NAMALWA (cell line): Measurements from ENCODE around the gene ACACA.

Experiments used
- DNase-seq: peaks from one replicate; pipeline ENCODE4 v3.0.0-alpha.2; 2015; ENCODE audit warnings: low spot score

Gene ACACA

DNA sequence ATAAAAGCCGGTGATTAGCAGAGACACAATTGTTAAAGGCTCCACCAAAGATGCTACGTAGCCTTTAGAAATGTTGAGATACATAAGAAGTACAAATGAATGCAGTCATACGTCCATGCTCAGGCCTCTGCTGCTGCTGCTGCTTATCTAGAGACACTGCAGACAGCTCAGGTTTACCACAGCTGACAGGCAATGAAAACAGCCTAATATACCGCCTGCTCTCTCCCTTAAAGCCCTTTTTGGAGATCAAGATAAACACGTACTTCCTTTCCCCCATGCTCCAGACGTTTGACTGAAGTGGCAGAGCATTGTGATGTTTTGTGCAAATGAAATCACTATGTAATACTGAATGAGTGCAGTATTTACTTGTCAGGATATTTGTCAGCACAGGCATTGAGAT, 272.6 kb downstream of the ACACA start:
- DNase-seq: no peak

- no peak for DNase-seq
Measured at GRCh38 chr17:37133136-37133535, 273.5 kb downstream of the ACACA start.

GRCh38 chr17:37131669-37132611, 274.7 kb downstream of the ACACA start:
- DNase-seq: no peak

- no peak for DNase-seq
Measured at GRCh38 chr17:37130984-37131446, 275.6 kb downstream of the ACACA start.

- no peak for DNase-seq
Measured at GRCh38 chr17:37124821-37125173, 281.8 kb downstream of the ACACA start.

DNA sequence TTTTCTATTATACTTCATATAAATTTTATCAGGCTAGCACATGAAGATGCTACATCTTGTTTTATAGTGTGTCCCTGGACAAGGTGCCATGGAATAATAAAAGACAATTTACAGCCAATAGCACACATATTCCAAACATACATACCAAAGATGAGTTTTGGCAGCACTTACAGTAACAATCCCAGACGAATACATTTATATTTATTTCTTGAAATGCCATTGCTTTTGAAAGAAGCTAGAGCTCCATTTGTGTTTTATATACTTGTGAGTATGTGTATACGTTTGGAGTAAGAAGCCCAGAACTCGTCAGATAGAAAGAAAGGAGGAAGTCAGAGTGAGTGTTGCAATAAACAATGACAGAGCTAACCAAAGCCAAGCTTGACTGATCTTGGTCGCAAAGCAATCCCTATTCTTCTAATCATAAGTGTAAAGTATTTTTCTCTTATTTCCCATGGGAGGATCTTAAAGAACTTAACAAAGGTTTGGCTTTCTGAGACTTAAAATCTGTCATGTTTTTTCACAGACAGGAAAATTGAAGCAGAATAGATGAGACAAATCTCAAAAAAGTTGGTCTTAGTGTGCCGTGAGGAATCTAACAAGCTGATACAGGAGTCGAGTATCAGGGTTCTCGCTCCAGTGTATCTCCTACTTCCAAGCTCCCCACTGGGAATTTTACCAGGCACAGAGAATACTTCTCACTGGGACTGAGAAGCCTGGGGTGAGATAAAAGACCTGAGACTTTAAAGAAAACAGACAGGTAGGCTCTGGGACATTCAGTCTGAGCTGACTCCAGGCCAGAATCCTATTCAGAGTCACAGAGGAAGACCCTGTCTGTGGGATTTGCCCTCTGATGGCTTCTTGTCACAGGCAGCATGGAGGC, 282.5 kb downstream of the ACACA start:
- no peak for DNase-seq

DNA sequence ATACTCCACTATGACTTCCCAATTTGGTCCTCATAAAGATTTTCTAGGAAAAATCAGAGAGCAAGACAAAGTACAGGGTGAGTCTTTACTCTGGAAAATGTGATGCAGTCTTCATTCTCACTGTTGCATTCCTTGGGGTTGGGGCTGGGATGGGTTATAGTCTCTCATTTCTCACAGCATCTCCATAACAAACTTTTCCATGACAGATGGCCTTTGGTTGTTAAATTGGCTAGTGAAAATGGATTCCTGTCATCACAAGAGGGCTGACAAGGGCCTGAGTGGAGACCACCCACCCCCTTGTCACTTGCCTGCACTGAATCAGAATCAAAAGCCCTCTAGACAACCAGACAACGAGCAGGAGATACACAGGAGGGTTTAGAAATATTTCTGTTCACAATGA, 283.2 kb downstream of the ACACA start:
- no peak for DNase-seq

GRCh38 chr17:37121616-37122015, 285.0 kb downstream of the ACACA start:
- no peak for DNase-seq

GRCh38 chr17:37118366-37119137, 288.1 kb downstream of the ACACA start:
- no peak for DNase-seq

GRCh38 chr17:37117373-37118142, 289.1 kb downstream of the ACACA start:
- no peak for DNase-seq

GRCh38 chr17:37116671-37117185, 289.9 kb downstream of the ACACA start:
- DNase-seq: no peak

DNA sequence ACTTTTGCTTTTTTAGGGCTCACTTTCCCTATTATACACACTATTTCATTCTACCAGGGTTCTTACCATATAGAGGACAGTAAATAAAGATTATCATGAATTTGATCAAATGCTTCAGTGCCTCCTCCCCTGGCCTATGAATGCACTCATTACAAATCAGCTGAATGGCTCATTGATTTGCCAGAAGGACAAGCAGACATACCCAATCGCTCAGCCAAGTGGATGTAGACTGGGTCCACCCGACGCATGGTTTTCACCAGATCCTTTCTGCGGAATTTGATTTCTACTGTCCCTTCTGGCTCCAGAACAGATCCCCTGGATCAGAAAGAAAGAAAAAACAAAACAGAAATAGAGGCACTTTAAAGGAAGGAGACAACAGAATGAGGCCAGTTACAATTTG, 295.3 kb downstream of the ACACA start:
- no peak for DNase-seq

- no peak for DNase-seq
Measured at GRCh38 chr17:37110746-37111145, 295.9 kb downstream of the ACACA start.

GRCh38 chr17:37109731-37110710, 296.6 kb downstream of the ACACA start:
- DNase-seq: no peak

GRCh38 chr17:37109106-37109505, 297.5 kb downstream of the ACACA start:
- DNase-seq: no peak

DNA sequence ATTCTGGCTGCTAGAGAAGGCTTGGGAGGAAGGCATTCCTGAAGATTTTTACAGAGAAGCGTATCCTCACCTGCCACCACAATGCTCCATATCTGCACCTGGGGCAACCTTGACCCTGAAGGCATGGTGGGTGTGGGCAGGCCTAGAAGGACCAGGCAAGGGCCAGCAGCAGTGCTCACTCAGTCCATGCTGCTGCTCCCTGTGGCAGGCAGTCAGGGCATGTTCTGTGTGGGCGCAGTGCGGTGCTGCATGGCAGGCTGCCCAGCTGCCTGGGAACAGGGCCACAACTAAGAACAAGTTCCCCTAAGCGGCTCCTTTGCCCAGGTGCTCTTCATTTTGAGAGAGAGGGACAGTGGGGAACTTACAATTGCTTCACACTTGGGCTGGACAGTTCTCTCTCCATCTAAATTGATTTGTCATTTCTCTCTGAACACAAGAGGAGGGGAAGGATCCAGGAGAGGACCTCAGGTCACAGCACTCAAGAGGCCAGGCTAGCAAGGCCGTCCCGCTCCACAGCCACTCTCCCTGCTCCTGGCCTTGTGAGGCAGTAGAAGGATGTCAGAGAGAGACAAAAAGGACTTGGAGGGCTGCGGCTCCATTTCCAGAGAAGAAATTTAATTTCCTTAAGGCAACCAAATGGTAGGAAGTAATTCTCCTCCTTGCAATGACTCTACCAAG, 299.1 kb downstream of the ACACA start:
- DNase-seq: no peak

DNA sequence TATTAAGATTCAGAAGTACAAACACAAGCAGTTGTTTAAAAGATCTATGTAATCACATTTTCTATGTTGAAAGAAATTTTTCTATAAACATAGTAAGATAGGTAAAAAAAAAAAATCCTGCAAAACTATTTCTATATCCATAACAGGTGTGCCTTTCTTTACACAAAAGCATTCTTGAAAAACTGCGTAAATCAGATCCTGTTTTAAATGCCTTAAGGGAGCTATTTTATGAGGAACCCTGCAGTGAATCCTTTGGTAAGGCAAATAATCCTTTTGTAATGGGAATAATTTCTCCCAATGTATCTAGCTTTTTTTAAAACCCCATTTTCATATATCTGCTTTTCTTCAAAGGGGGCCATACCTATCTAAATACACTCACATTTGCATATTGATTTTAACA, 300.6 kb downstream of the ACACA start:
- no peak for DNase-seq

GRCh38 chr17:37103231-37103630, 303.4 kb downstream of the ACACA start:
- DNase-seq: no peak

DNA sequence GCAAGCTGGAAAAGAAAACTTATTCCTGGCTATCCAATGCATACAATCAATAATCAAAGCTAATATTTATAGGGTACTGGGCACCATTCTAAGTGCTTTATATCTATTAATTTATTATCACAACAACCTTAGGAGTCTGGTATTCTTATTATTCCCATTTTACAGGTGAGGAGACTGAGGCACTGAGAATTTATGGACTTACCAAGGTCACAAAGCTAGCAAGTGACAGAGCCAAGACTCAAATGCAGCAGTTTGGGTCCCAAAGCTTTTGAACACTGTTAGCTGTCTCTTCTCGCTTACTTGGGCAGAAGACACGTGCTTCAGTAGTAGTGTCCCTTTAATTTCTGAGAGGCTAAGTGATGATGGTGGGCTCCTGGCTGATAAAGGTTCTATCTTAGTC, 305.3 kb downstream of the ACACA start:
- no peak for DNase-seq
